GM21723 (cell line): Measurements from ENCODE around the gene HEMGN.

Experiments used
- ATAC-seq: cut with Tn5 transposase; IDR thresholded peaks from one replicate; pipeline ENCODE4 v1.9.1; 2021; ENCODE audit warnings: mild to moderate bottlenecking, moderate library complexity; ENCODE audit not compliant: unreplicated experiment

Gene HEMGN

GRCh38 chr9:97933297-97933998 is 4.5 kb downstream of the HEMGN start:
- ATAC-seq = no peak

GRCh38 chr9:97930972-97931371 is 7.0 kb downstream of the HEMGN start:
- ATAC-seq = no peak

GRCh38 chr9:97928986-97929604 is 8.9 kb downstream of the HEMGN start:
- no peak for ATAC-seq

- no peak for ATAC-seq
These were observed 12.3 kb downstream of the HEMGN start for GRCh38 chr9:97925497-97926334.

GRCh38 chr9:97924386-97924785 is 13.6 kb downstream of the HEMGN start:
- no peak for ATAC-seq

GRCh38 chr9:97923529-97924108 is 14.4 kb downstream of the HEMGN start:
- ATAC-seq = peak; percentile 38

- ATAC-seq = peak; percentile 84
These were observed 15.8 kb downstream of the HEMGN start, which contains the start of gene TRMO for GRCh38 chr9:97921959-97922724. Gene TRMO, minus strand, starts transcription at chr9:97922500. Its CDS starts 7 bp downstream, at chr9:97922493.

- ATAC-seq = no peak
These were observed 18.7 kb downstream of the HEMGN start for GRCh38 chr9:97919217-97919813.

- no peak for ATAC-seq
These were observed 19.4 kb downstream of the HEMGN start for GRCh38 chr9:97918611-97919010.

GRCh38 chr9:97911970-97912369 is 26.0 kb downstream of the HEMGN start:
- no peak for ATAC-seq

GRCh38 chr9:97911528-97911927 is 26.4 kb downstream of the HEMGN start:
- no peak for ATAC-seq

GRCh38 chr9:97910357-97910756 is 27.6 kb downstream of the HEMGN start:
- ATAC-seq = no peak

- ATAC-seq = no peak
These were observed 29.3 kb downstream of the HEMGN start for GRCh38 chr9:97908705-97909104.

- ATAC-seq = no peak
These were observed 30.3 kb downstream of the HEMGN start for GRCh38 chr9:97907632-97908031.

GRCh38 chr9:97907046-97907445 is 30.9 kb downstream of the HEMGN start:
- no peak for ATAC-seq

- no peak for ATAC-seq
These were observed 31.6 kb downstream of the HEMGN start for GRCh38 chr9:97906236-97906831.

- no peak for ATAC-seq
These were observed 32.7 kb downstream of the HEMGN start for GRCh38 chr9:97905228-97905627.

- no peak for ATAC-seq
These were observed 33.2 kb downstream of the HEMGN start for GRCh38 chr9:97904725-97905124.

- ATAC-seq = no peak
These were observed 34.8 kb downstream of the HEMGN start for GRCh38 chr9:97903177-97903576.
